ENCODE measurements around the gene KRT1. TPM values are rescaled to one million over a fixed set of nuclear protein-coding genes. Genes with fewer than 3 reads are reported as not detected.

Gene KRT1
- total and polyA plus RNA-seq, 9 donors, result not detected

GRCh38 chr12:52710730-52711129, 30.5 kb upstream of the KRT1 start:
- no peak overlapping the region for H3K27ac ChIP-seq
- WGBS, 3 donors, result 75 to 97% (median 85%) methylated on average over 1 of the region's 1 CpG
- DNase-seq, result no peak
- H3K9me3 ChIP-seq, result no peaks in the 10 kb centered on the region
- intact Hi-C loops (cut with DNase I), result no loop called here
- H3K36me3 ChIP-seq, result no peaks in the 10 kb centered on the region
- no peak overlapping the region for H3K4me3 ChIP-seq
- H3K4me1 ChIP-seq (ENCODE audit: insufficient read depth), result no peaks in the 10 kb centered on the region
- no peaks in the 10 kb centered on the region for H3K27me3 ChIP-seq
- TF ChIP-seq EP300 (IDR thresholded peaks at IDR 0.05) (no peak), POLR2A (IDR thresholded peaks at IDR 0.05) (no peak), CTCF (IDR thresholded peaks at IDR 0.05) (no peak)

- H3K4me1 ChIP-seq (ENCODE audit: insufficient read depth), result no peaks in the 10 kb centered on the region
- intact Hi-C loops (cut with DNase I), result no loop called here
- 31 to 60% (median 38%) methylated on average over 4 of the region's 4 CpGs for WGBS, 3 donors
- no peak for DNase-seq
- H3K27me3 ChIP-seq, result no peaks in the 10 kb centered on the region
- no peak overlapping the region for H3K4me3 ChIP-seq
- no peaks in the 10 kb centered on the region for H3K9me3 ChIP-seq
- no peaks in the 10 kb centered on the region for H3K36me3 ChIP-seq
- no peak overlapping the region for H3K27ac ChIP-seq
- TF ChIP-seq CTCF (IDR thresholded peaks at IDR 0.05) (no peak), POLR2A (IDR thresholded peaks at IDR 0.05) (no peak), EP300 (IDR thresholded peaks at IDR 0.05) (no peak)
Observed at GRCh38 chr12:52708010-52708409, 27.8 kb upstream of the KRT1 start.

DNA sequence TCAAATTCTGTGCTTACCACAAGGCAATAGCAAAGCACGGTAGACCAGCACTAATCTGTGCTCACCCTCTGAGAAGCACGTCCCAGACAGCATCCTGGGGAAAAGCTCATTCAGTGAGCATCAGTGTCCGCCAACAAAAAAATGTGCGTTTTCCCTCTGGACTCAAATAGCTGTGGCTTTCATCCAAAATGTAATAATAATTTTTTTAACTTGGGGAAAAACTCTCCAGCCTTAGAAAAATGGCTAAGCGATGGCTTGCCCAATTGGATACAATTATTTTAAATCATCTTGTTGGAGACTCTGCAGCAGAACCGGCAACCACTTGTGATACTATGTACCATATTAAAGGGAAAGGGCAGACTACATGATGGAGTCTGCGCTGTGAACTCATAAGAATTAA, 24.3 kb upstream of the KRT1 start:
- intact Hi-C loops (cut with DNase I), result no loop called here
- WGBS, 3 donors, result 32 to 39% (median 34%) methylated on average over 7 of the region's 7 CpGs
- DNase-seq, result no peak
- Histone ChIP-seq H3K4me3 (no peak overlapping the region), H3K9me3 (no peaks in the 10 kb centered on the region), H3K27me3 (no peaks in the 10 kb centered on the region), H3K4me1 (ENCODE audit: insufficient read depth) (no peaks in the 10 kb centered on the region), H3K36me3 (no peaks in the 10 kb centered on the region), H3K27ac (no peak overlapping the region)
- TF ChIP-seq POLR2A (IDR thresholded peaks at IDR 0.05) (no peak), CTCF (IDR thresholded peaks at IDR 0.05) (no peak), EP300 (IDR thresholded peaks at IDR 0.05) (no peak)

- Histone ChIP-seq H3K4me3 (no peak overlapping the region), H3K4me1 (ENCODE audit: insufficient read depth) (no peaks in the 10 kb centered on the region), H3K27me3 (no peaks in the 10 kb centered on the region), H3K9me3 (no peaks in the 10 kb centered on the region), H3K36me3 (no peaks in the 10 kb centered on the region), H3K27ac (no peak overlapping the region)
- no peak for TF ChIP-seq CTCF (IDR thresholded peaks at IDR 0.05)
- no peak for TF ChIP-seq POLR2A (IDR thresholded peaks at IDR 0.05)
- TF ChIP-seq EP300 (IDR thresholded peaks at IDR 0.05), result no peak
- 61 to 91% (median 67%) methylated on average over 1 of the region's 1 CpG for WGBS, 3 donors
- DNase-seq, result no peak
- intact Hi-C loops (cut with DNase I), result no loop called here
Observed at GRCh38 chr12:52703878-52704277, 23.7 kb upstream of the KRT1 start.

- Histone ChIP-seq H3K27me3 (no peaks in the 10 kb centered on the region), H3K27ac (no peak within 1 kb of the TSS), H3K36me3 (no peaks in the 10 kb centered on the region), H3K4me3 (no peak within 1 kb of the TSS), H3K9me3 (no peaks in the 10 kb centered on the region), H3K4me1 (ENCODE audit: insufficient read depth) (no peaks in the 10 kb centered on the region)
- intact Hi-C loops (cut with DNase I), result no loop called here
- TF ChIP-seq POLR2A (IDR thresholded peaks at IDR 0.05), result no peak
- no peak for TF ChIP-seq EP300 (IDR thresholded peaks at IDR 0.05)
- no peak for TF ChIP-seq CTCF (IDR thresholded peaks at IDR 0.05)
- DNase-seq, result no peak
- WGBS, 3 donors, result 61 to 70% (median 65%) methylated on average over 2 of the region's 2 CpGs
Observed at GRCh38 chr12:52703424-52703823, 23.2 kb upstream of the KRT1 start, which contains the start of gene KRT77. Gene KRT77, minus strand, starts transcription at chr12:52703524. Its CDS starts 90 bp downstream, at chr12:52703434.

Measured in ovary (tissue), 9 donors.